A204.1 (cell line): ENCODE results near the gene FER1L5.

Experiments used
- FAIRE-seq: peaks from 2 replicates; lab custom pipeline; 2012; peaks lifted over from hg19 to GRCh38; lab: Jason Lieb, UNC

The FER1L5 gene

DNA sequence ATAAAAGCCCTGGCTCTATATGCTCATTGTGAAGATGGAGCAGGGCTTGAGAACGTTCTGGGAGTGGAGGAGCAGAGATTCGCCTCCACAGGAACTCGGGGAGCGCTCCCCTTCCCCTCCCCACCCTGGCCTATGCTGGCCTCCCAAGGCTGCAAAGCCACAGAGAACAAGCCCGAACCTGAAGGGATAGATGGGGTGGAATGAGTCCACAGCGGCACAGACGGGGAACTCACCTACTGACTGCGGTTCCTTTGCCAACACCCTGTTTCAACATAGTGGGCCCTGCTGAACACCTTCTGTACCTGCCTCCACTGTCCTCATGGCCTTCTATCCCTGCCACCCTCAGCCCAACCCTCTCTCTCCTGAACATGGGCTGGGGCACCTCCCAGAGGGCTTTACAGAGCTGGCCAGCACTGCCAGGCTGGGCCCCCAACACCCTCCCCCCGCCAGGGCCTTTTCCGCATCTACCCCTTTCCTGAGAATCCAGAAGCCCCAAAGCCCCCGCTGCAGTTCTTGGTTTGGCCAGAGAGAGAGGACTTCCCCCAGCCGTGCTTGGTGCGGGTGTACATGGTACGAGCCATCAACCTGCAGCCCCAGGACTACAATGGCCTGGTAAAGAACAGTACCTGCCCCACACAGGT, 55.8 kb downstream of the FER1L5 start:
- FAIRE-seq, result no peak

- FAIRE-seq, result no peak
Measured at GRCh38 chr2:96699021-96699420, 56.5 kb downstream of the FER1L5 start.

GRCh38 chr2:96699621-96700020, 57.1 kb downstream of the FER1L5 start:
- no peak for FAIRE-seq

- FAIRE-seq, result no peak
Measured at GRCh38 chr2:96700086-96700485, 57.5 kb downstream of the FER1L5 start.

DNA sequence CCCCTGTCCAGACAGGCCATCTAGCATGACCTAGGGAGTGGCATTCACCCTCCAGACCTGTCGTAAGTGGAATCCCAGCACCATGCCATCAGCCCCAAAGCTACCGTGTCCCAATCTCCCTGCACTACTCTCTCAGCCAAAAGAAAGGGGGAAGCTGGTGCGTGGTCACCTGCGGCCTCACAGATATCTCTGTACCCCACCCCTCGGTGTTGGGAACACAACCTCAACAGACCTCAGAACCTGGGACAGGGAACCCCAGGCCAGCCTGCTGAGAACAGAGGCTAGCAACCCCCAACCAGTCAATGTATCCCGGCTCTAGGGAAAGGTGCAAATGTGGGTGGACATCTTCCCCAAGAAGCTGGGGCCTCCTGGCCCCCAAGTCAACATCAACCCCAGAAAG, 59.1 kb downstream of the FER1L5 start:
- FAIRE-seq, result no peak

GRCh38 chr2:96702098-96702785, 59.7 kb downstream of the FER1L5 start:
- FAIRE-seq, result no peak

- FAIRE-seq, result no peak
Measured at GRCh38 chr2:96703021-96703751, 60.6 kb downstream of the FER1L5 start.

DNA sequence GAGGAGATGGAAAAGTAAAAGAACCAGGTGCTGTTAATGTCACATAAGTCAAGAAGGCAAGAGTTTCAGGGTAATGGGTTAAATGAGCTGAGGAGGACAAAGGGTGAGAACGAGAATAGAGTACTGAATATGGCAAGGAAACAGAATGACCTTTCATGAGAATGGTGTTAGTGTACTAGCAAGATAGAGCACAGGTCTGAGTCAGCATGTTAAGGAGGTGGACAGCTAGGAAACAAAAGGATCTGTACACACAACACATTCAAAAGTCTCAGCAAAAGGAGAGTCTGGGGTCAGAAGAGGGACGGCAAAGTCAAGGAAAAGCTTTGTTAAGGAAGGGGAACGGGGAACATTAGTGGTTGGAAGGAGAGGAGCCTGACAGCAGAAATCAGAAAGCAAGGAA, 68.4 kb downstream of the FER1L5 start:
- FAIRE-seq, result no peak

DNA sequence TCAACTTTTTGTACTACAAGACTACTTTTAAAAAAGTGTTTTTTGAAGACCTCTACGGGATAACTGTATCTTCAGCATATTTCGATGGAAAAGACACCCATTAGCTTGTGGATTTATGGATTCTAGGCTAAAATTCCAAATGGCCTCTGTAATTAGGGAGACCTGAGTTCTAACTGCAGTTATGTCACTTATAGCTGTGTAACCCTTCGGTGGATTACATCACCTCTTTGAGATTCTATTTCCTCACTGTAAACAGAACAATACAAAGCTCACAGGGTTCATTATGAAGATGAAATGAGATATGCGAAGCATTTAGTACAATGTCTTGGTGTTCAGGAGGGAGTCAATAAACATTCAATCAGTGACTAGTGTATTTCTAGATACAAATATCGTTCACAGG, 73.1 kb downstream of the FER1L5 start:
- FAIRE-seq, result no peak

GRCh38 chr2:96716388-96716787, 73.8 kb downstream of the FER1L5 start:
- no peak for FAIRE-seq

GRCh38 chr2:96726131-96726530, 83.6 kb downstream of the FER1L5 start:
- no peak for FAIRE-seq

GRCh38 chr2:96727431-96727830, 84.9 kb downstream of the FER1L5 start:
- FAIRE-seq, result no peak

- FAIRE-seq, result no peak
Measured at GRCh38 chr2:96729748-96730147, 87.2 kb downstream of the FER1L5 start.

- FAIRE-seq, result no peak
Measured at GRCh38 chr2:96730212-96730611, 87.6 kb downstream of the FER1L5 start.

GRCh38 chr2:96733931-96734330, 91.4 kb downstream of the FER1L5 start:
- no peak for FAIRE-seq

GRCh38 chr2:96734880-96735583, 92.5 kb downstream of the FER1L5 start:
- FAIRE-seq, result no peak

GRCh38 chr2:96737251-96737650, 94.7 kb downstream of the FER1L5 start:
- no peak for FAIRE-seq

DNA sequence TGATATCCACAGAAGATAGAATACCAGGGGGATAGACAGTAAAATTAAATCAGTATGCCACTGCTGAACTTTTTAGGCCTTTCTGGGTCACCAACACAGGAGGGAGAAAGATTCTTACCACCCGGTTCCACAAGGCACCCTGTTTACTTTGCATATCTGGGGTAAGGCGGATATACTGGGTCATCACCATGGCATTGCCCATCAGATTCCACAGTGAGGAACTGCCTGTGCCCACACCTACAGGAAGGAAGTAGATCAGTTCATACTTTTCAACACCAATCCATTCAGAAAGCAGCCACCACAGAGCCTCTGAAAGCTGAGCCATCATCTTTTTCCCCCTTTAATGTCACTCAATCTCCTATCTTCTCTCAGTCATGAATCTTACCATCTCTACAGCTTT, 95.3 kb downstream of the FER1L5 start:
- FAIRE-seq, result no peak

- no peak for FAIRE-seq
Measured at GRCh38 chr2:96739076-96739632, 96.6 kb downstream of the FER1L5 start.

DNA sequence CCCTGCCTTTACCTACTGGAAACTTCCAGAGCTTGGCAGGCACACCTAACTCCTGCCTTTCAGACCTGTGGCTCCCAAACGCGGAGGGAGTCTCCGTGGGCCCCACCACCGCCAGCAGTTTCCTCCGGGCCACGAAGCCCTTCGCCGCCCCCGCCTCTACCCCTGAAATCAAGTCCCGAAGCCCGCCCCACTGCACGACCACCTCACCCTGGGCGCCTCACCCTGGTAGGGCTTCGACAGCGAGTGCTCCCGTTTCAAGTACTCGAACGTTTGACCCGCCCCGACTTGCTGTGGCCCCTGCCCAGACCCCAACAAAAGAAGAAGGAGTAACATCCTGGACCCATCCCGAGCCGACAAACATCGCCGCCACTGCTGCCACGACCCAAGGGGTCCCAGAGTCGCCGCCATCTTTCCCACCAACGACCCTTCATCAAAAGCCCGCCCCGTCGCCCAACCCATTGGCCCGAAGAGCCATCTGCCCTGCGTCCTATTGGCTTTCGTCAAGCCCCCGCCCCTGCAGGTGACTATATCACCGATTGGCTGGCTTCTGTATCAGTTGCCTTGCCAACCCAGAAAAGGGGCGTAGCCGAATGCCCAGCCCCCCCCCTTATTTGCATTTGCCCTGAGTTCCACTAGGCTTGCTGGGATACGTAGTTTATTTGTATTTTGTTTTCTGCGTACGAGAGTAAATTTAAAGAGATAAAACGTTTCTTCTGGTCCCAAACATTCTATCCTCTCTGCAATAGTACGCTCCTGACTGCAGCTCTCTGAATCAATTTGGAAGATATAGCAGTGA, 97.3 kb downstream of the FER1L5 start, which contains the start of gene LMAN2L:
TSS of gene LMAN2L (minus strand) at position 432 of the 796 bp plus-strand sequence. CDS start at position 408, 24 bp downstream.
- FAIRE-seq, result peak; percentile 98

GRCh38 chr2:96747061-96747617, 104.6 kb downstream of the FER1L5 start:
- FAIRE-seq, result no peak
